K562 (cell line): Measurements from ENCODE around the gene OR8B2. TPM values are rescaled to one million over a fixed set of nuclear protein-coding genes. Genes with fewer than 3 reads are reported as not detected.

Source experiments
- ATAC-seq: fragments of 200-7000 bp; cut with Tn5 transposase; 3 replicates; pipeline ENCODE4 v1.9.1; 2020; ENCODE audit warnings: moderate library complexity
- BruUV-seq: library from RNA; stranded (reverse); fragments of 400-500 nt; replicated peaks from 2 replicates; lab custom pipeline; 2021; lab: Mats Ljungman, UMichigan
- CTCF ChIA-PET: fragments of 300-600 bp; formaldehyde crosslinking; extraction: SDS; loops from one replicate; lab custom pipeline; 2021; ENCODE audit warnings: low intra/inter-chr PET ratio; lab: Yijun Ruan, JAX
- POLR2A ChIA-PET: fragments of 300-600, 350-650 bp; sonication (Branson Sonifier 250); formaldehyde crosslinking; extraction: SDS; loops from one replicate; lab custom pipeline; 2021; ENCODE audit warnings: antibody characterized with exemption, inconsistent platforms; lab: Yijun Ruan, JAX
- DNase-seq, 4 experiments: peaks; one replicate each; pipeline versions ENCODE4 v3.0.0 to v3.0.0-alpha.2; 2011 to 2018; ENCODE audit warnings: low spot score in 3 of 4, mixed read lengths in 3 of 4; ENCODE audit errors: extremely low read depth in 1 of 4
- FAIRE-seq: peaks from 2 replicates; lab custom pipeline; 2011; peaks lifted over from hg19 to GRCh38; lab: Jason Lieb, UNC
- H2AFZ ChIP-seq: 2 replicates; pipeline ENCODE4 v1.6.0; 2011; ENCODE audit warnings: low read depth, low read length, control low read depth, inconsistent platforms
- H3K27ac ChIP-seq: fragments of 200-600 bp; 3 replicates; pipeline ENCODE4 v1.8.0; 2011; ENCODE audit warnings: low read depth, mild to moderate bottlenecking, control low read depth, inconsistent platforms, low read length, moderate library complexity, mixed read lengths; ENCODE audit errors: extremely low read depth
- H3K27me3 ChIP-seq, 2 experiments: fragments of 300-600 bp in 1 of 2; 2 replicates in 1 of 2; 3 replicates in 1 of 2; pipeline versions ENCODE4 v1.6.0 to v1.8.0; 2011; ENCODE audit warnings: inconsistent platforms in 2 of 2, low read length in 2 of 2, mild to moderate bottlenecking in 1 of 2, mixed read lengths in 1 of 2, moderate library complexity in 1 of 2; ENCODE audit not compliant: control insufficient read depth in 2 of 2, insufficient read depth in 2 of 2
- H3K36me3 ChIP-seq: fragments of 300-600 bp; 3 replicates; pipeline ENCODE4 v1.8.0; 2011; ENCODE audit warnings: mild to moderate bottlenecking, low read length, inconsistent platforms; ENCODE audit not compliant: control insufficient read depth, insufficient read depth
- H3K4me1 ChIP-seq, 2 experiments: fragments of 200-600 bp in 1 of 2; replicated peaks in 1 of 2; 2 replicates in 1 of 2; 3 replicates in 1 of 2; pipeline versions ENCODE4 v1.5.1 to v1.8.0; 2011; ENCODE audit warnings: inconsistent platforms in 2 of 2, low read length in 2 of 2, mild to moderate bottlenecking in 1 of 2, mixed read lengths in 1 of 2, moderate library complexity in 1 of 2; ENCODE audit not compliant: control insufficient read depth in 2 of 2, insufficient read depth in 2 of 2
- H3K4me2 ChIP-seq: 2 replicates; pipeline ENCODE4 v1.6.1; 2011; ENCODE audit warnings: low read length, control low read depth, inconsistent platforms, mixed read lengths; ENCODE audit not compliant: insufficient read depth
- H3K4me3 ChIP-seq: fragments of 200-600 bp; sonication (generic), shearing (Covaris generic); 2 replicates; pipeline ENCODE4 v1.5.1; 2016; ENCODE audit warnings: control low read depth, inconsistent platforms
- H3K79me2 ChIP-seq: fragments of 200-600 bp; 3 replicates; pipeline ENCODE4 v1.8.0; 2011; ENCODE audit warnings: low read length, inconsistent platforms; ENCODE audit not compliant: control insufficient read depth, insufficient read depth
- H3K9ac ChIP-seq, 2 experiments: 2 replicates each; pipeline versions ENCODE4 v1.6.0 to v1.6.1; 2011; ENCODE audit warnings: low read depth in 2 of 2, low read length in 2 of 2, control low read depth in 1 of 2, inconsistent platforms in 1 of 2, mild to moderate bottlenecking in 1 of 2, mixed read lengths in 1 of 2; ENCODE audit not compliant: insufficient read depth in 1 of 2
- H3K9me1 ChIP-seq: one replicate; pipeline ENCODE4 v1.6.0; 2011; ENCODE audit warnings: inconsistent platforms, mild to moderate bottlenecking, low read length, moderate library complexity; ENCODE audit not compliant: control insufficient read depth, insufficient read depth
- H3K9me3 ChIP-seq: replicated peaks from 2 replicates; pipeline ENCODE4 v1.5.1; 2011; ENCODE audit warnings: low read depth, low read length, inconsistent platforms; ENCODE audit not compliant: control insufficient read depth, insufficient read depth
- H4K20me1 ChIP-seq: replicated peaks from 2 replicates; pipeline ENCODE4 v1.6.1; 2011; ENCODE audit warnings: low read length, inconsistent platforms, mixed read lengths; ENCODE audit not compliant: control insufficient read depth, insufficient read depth
- FOS ChIP-seq: IDR thresholded peaks from 3 replicates; pipeline ENCODE4 v1.6.1; 2011; ENCODE audit not compliant: insufficient read length; ENCODE audit errors: extremely low read depth
- GTF2A2 ChIP-seq: IDR thresholded peaks from 2 replicates; pipeline ENCODE4 v1.6.1; 2016; ENCODE audit warnings: mild to moderate bottlenecking, missing genetic modification characterization, missing compliant biosample characterization
- HMG20B ChIP-seq: fragments of 250-450 bp; sonication (Bioruptor Pico); IDR thresholded peaks from 2 replicates; pipeline ENCODE4 v1.5.0; 2021; ENCODE audit warnings: mild to moderate bottlenecking
- LARP7 ChIP-seq: fragments of 450-650 bp; IDR thresholded peaks from 2 replicates; pipeline ENCODE4 v1.6.1; 2016
- SNRNP70 ChIP-seq: fragments of 200-400 bp; formaldehyde crosslinking; optimal IDR thresholded peaks from 2 replicates; pipeline ENCODE3; 2017; ENCODE audit warnings: low read depth, low read length
- SP1 ChIP-seq: sonication (generic); formaldehyde crosslinking; IDR thresholded peaks from 2 replicates; pipeline ENCODE4 v1.8.1; 2022; ENCODE audit warnings: mild to moderate bottlenecking, missing genetic modification reagents
- WGBS: fragments of 100-300 bp; shearing (Covaris generic); methylation state at CpG from one replicate; pipeline ENCODE4 v1.1.6; 2016; ENCODE audit warnings: low coverage, mixed read lengths; ENCODE audit not compliant: insufficient coverage; ENCODE audit errors: missing lambda C conversion rate; 5-methylcytosine and 5-hydroxymethylcytosine counted together
- in situ Hi-C: fragments of 300-500 bp; cut with MboI; formaldehyde crosslinking; loops from 4 replicates; pipeline ENCODE4 v1.15.0; 2018; ENCODE audit warnings: inconsistent platforms, mixed read lengths
- intact Hi-C: fragments of 100-400 bp; cut with micrococcal nuclease; formaldehyde crosslinking; loops from 2 replicates; pipeline ENCODE4 v1.14.2; 2022
- polyA plus RNA-seq, 8 experiments: library from polyadenylated mRNA; depleted of rRNA in 4 of 8; stranded (reverse) in 5 of 8; unstranded in 3 of 8; fragments of >200 nt; fragmentation: Nextera tagmentation in 2 of 8; fragmentation: Illumina TruSeq in 1 of 8; extraction: Ambion mirVana in 2 of 8; extraction: Trizol in 1 of 8; gene quantifications; 2 replicates each; pipeline versions ENCODE4 v1.2.1 to v1.2.3, GENCODE V29; 2011 to 2014; ENCODE audit warnings: inconsistent platforms in 1 of 8, missing spikeins in 1 of 8
- total RNA-seq, 7 experiments: library from RNA; depleted of rRNA in 6 of 7; stranded (reverse); fragments of >200 nt in 6 of 7; fragmentation: Illumina TruSeq in 2 of 7; extraction: Trizol in 2 of 7; gene quantifications; 2 replicates each; pipeline versions ENCODE4 v1.2.1 to v1.2.3, GENCODE V29; 2011 to 2021; ENCODE audit warnings: low replicate concordance in 1 of 7
- TF ChIP-seq, protein P1 (sequence below), 2 experiments: fragments of 450-650 bp in 1 of 2; sonication (generic) in 1 of 2; formaldehyde crosslinking in 1 of 2; IDR thresholded peaks; 2 replicates each; pipeline versions ENCODE4 v1.7.1 to v1.9.0; 2016 to 2022; ENCODE audit warnings: inconsistent platforms in 1 of 2, mild to moderate bottlenecking in 1 of 2, missing genetic modification reagents in 1 of 2

The OR8B2 gene
- total and polyA plus RNA-seq, 9 of the 15 experiments (the other 6 are each of a cell fraction or from before 2014, with no cell fraction given), result 0.56 TPM; not detected in 8

GRCh38 chr11:124405581-124405980 lies 21.3 kb upstream of the OR8B2 start:
- Histone ChIP-seq H3K4me1 (no peaks in the 10 kb centered on the region), H2AFZ (no peak overlapping the region), H3K36me3 (no peaks in the 10 kb centered on the region), H3K27ac (no peak overlapping the region), H4K20me1 (no peaks in the 10 kb centered on the region), H3K9me3 (no peaks in the 10 kb centered on the region), H3K4me2 (no peak overlapping the region), H3K27me3 (no peaks in the 10 kb centered on the region), H3K79me2 (no peaks in the 10 kb centered on the region), H3K9me1 (no peaks in the 10 kb centered on the region), H3K9ac (no peak overlapping the region), H3K4me3 (no peak overlapping the region)
- ChIA-PET POLR2A (no interaction called here), CTCF (interaction anchor here (0.6 kb wide), 1 partner anchor 301 kb away, joined by 3 read pairs; no protein-coding TSS in a partner anchor)
- BruUV-seq, result no TSS peak
- intact Hi-C loops (no loop called here), in situ Hi-C loops (loop anchor here (10.0 to 25.0 kb wide), 2 partner anchors 331 to 432 kb away; no protein-coding TSS in a partner anchor)
- no peak for ATAC-seq
- no peak for DNase-seq
- no peak for FAIRE-seq
- 33% methylated on average over 2 of the region's 2 CpGs for WGBS
- TF ChIP-seq, protein P1, sequence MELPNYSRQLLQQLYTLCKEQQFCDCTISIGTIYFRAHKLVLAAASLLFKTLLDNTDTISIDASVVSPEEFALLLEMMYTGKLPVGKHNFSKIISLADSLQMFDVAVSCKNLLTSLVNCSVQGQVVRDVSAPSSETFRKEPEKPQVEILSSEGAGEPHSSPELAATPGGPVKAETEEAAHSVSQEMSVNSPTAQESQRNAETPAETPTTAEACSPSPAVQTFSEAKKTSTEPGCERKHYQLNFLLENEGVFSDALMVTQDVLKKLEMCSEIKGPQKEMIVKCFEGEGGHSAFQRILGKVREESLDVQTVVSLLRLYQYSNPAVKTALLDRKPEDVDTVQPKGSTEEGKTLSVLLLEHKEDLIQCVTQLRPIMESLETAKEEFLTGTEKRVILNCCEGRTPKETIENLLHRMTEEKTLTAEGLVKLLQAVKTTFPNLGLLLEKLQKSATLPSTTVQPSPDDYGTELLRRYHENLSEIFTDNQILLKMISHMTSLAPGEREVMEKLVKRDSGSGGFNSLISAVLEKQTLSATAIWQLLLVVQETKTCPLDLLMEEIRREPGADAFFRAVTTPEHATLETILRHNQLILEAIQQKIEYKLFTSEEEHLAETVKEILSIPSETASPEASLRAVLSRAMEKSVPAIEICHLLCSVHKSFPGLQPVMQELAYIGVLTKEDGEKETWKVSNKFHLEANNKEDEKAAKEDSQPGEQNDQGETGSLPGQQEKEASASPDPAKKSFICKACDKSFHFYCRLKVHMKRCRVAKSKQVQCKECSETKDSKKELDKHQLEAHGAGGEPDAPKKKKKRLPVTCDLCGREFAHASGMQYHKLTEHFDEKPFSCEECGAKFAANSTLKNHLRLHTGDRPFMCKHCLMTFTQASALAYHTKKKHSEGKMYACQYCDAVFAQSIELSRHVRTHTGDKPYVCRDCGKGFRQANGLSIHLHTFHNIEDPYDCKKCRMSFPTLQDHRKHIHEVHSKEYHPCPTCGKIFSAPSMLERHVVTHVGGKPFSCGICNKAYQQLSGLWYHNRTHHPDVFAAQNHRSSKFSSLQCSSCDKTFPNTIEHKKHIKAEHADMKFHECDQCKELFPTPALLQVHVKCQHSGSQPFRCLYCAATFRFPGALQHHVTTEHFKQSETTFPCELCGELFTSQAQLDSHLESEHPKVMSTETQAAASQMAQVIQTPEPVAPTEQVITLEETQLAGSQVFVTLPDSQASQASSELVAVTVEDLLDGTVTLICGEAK (IDR thresholded peaks at IDR 0.05), result no peak
- TF ChIP-seq, protein P1 (CRISPR knock-in tag; IDR thresholded peaks at IDR 0.05), result no peak
- TF ChIP-seq FOS (no peak), HMG20B (no peak), LARP7 (no peak), GTF2A2 (tag) (no peak), SP1 (CRISPR knock-in tag) (no peak), SNRNP70 (no peak)
